ENCODE data around the gene CYBC1.
"Not testable (repeated sequence)": the region's sequence is repeated elsewhere in the genome, so short reads cannot be mapped to it uniquely, and the experiment has no call there.

CYBC1 gene

GRCh38 chr17:82463391-82463790 is 12.8 kb upstream of the CYBC1 start:
- DNase-seq (ENCODE audit: extremely low read depth, low read depth), result no peak
- no peak for TF ChIP-seq CTCF (IDR thresholded peaks at IDR 0.05; ENCODE audit: low read depth, low read length)

- no peak for DNase-seq (ENCODE audit: extremely low read depth, low read depth)
- no peak for TF ChIP-seq CTCF (IDR thresholded peaks at IDR 0.05; ENCODE audit: low read depth, low read length)
These were observed 11.4 kb upstream of the CYBC1 start for GRCh38 chr17:82461827-82462524.

- DNase-seq (ENCODE audit: extremely low read depth, low read depth), result not testable (repeated sequence)
These were observed 9.4 kb upstream of the CYBC1 start for GRCh38 chr17:82459936-82460335.

- TF ChIP-seq CTCF (IDR thresholded peaks at IDR 0.05; ENCODE audit: low read depth, low read length), result no peak
- DNase-seq (ENCODE audit: extremely low read depth, low read depth), result no peak
These were observed 8.4 kb upstream of the CYBC1 start for GRCh38 chr17:82458885-82459424.

- TF ChIP-seq CTCF (IDR thresholded peaks at IDR 0.05; ENCODE audit: low read depth, low read length), result no peak
- DNase-seq (ENCODE audit: extremely low read depth, low read depth), result peak; percentile 97
These were observed 7.8 kb upstream of the CYBC1 start, which contains the start of gene NARF for GRCh38 chr17:82458179-82458884. Gene NARF, plus strand, starts transcription at chr17:82458741. Its CDS starts 63 bp downstream, at chr17:82458804.

- no peak for TF ChIP-seq CTCF (IDR thresholded peaks at IDR 0.05; ENCODE audit: low read depth, low read length)
- DNase-seq (ENCODE audit: extremely low read depth, low read depth), result no peak
These were observed 7.3 kb upstream of the CYBC1 start for GRCh38 chr17:82457929-82458178.

GRCh38 chr17:82457073-82457928 is 6.7 kb upstream of the CYBC1 start:
- DNase-seq (ENCODE audit: extremely low read depth, low read depth), result no peak
- no peak for TF ChIP-seq CTCF (IDR thresholded peaks at IDR 0.05; ENCODE audit: low read depth, low read length)

GRCh38 chr17:82453706-82454105 is 3.2 kb upstream of the CYBC1 start:
- DNase-seq (ENCODE audit: extremely low read depth, low read depth), result not testable (repeated sequence)

GRCh38 chr17:82453151-82453550 is 2.6 kb upstream of the CYBC1 start:
- DNase-seq (ENCODE audit: extremely low read depth, low read depth), result not testable (repeated sequence)

Measured in AG09319 (cell line).